SU-DHL-6 (cell line): ENCODE measurements around the gene PRR14.
"Not testable (repeated sequence)": the region's sequence is repeated elsewhere in the genome, so short reads cannot be mapped to it uniquely, and the experiment has no call there.

ENCODE experiments used
- H2AFZ ChIP-seq: fragments of 200-600 bp; sonication (generic); 2 replicates; pipeline ENCODE4 v1.6.1; 2014; ENCODE audit warnings: low read depth, mild to moderate bottlenecking, moderate library complexity, mixed read lengths, antibody characterized with exemption, low read length; ENCODE audit not compliant: severe bottlenecking
- H3F3A ChIP-seq: fragments of 200-600 bp; shearing (Covaris generic); 2 replicates; pipeline ENCODE4 v1.6.0; 2016; ENCODE audit warnings: antibody characterized with exemption, mild to moderate bottlenecking; ENCODE audit not compliant: insufficient read depth
- H3K27ac ChIP-seq: fragments of 200-600 bp; sonication (generic); 2 replicates; pipeline ENCODE4 v1.5.1; 2016; ENCODE audit warnings: low read depth, mild to moderate bottlenecking, low read length, moderate library complexity, mixed read lengths
- H3K27me3 ChIP-seq: fragments of 200-600 bp; sonication (generic), shearing (Covaris generic); 2 replicates; pipeline ENCODE4 v1.6.0; 2014; ENCODE audit warnings: mild to moderate bottlenecking, low read length
- H3K36me3 ChIP-seq: fragments of 200-600 bp; sonication (generic); 2 replicates; pipeline ENCODE4 v1.6.1; 2014; ENCODE audit warnings: mild to moderate bottlenecking, low read length, mixed read lengths
- H3K4me2 ChIP-seq: fragments of 300-600, 200-600 bp; shearing (Covaris generic), sonication (generic); 2 replicates; pipeline ENCODE4 v1.6.0; 2014; ENCODE audit warnings: low read length, low read depth, mild to moderate bottlenecking; ENCODE audit not compliant: poor library complexity, severe bottlenecking
- H3K4me3 ChIP-seq: fragments of 200-600 bp; sonication (generic); 2 replicates; pipeline ENCODE4 v1.5.1; 2014; ENCODE audit warnings: antibody characterized with exemption, low read length, mild to moderate bottlenecking, mixed read lengths; ENCODE audit not compliant: insufficient read depth, poor library complexity, severe bottlenecking
- H3K79me2 ChIP-seq: fragments of 200-600 bp; sonication (generic); 2 replicates; pipeline ENCODE4 v1.6.1; 2014; ENCODE audit warnings: mild to moderate bottlenecking, low read length, moderate library complexity; ENCODE audit not compliant: insufficient read depth
- H3K9ac ChIP-seq: fragments of 200-600 bp; sonication (generic); 2 replicates; pipeline ENCODE4 v1.7.0; 2014; ENCODE audit warnings: mild to moderate bottlenecking, low read length
- H3K9me2 ChIP-seq: fragments of 200-600 bp; sonication (generic); replicated peaks from 2 replicates; pipeline ENCODE4 v1.6.1; 2014; ENCODE audit warnings: low read length; ENCODE audit not compliant: insufficient read depth
- H3K9me3 ChIP-seq: fragments of 200-600 bp; sonication (generic); 2 replicates; pipeline ENCODE4 v1.6.1; 2014; ENCODE audit warnings: low read length, mixed read lengths; ENCODE audit not compliant: insufficient read depth
- H4K20me1 ChIP-seq: fragments of 200-600 bp; sonication (generic); 2 replicates; pipeline ENCODE4 v1.6.1; 2014; ENCODE audit warnings: low read depth, mild to moderate bottlenecking, antibody characterized with exemption, low read length, moderate library complexity, mixed read lengths
- CTCF ChIP-seq: fragments of 200-600 bp; sonication (generic); IDR thresholded peaks from one replicate; pipeline ENCODE4 v1.5.1; 2017; ENCODE audit warnings: antibody characterized with exemption, mild to moderate bottlenecking, low read length, moderate library complexity; ENCODE audit not compliant: insufficient read depth, poor library complexity, severe bottlenecking
- EZH2phosphoT487 ChIP-seq: fragments of 200-600 bp; sonication (generic), shearing (Covaris generic); conservative IDR thresholded peaks from 2 replicates; pipeline ENCODE4 v1.6.1; 2018; ENCODE audit warnings: mild to moderate bottlenecking, antibody characterized with exemption, low read length, moderate library complexity, mixed read lengths

Gene PRR14

GRCh38 chr16:30700491-30700890 lies 49.7 kb downstream of the PRR14 start:
- H3K36me3 ChIP-seq = peaks cover 30% of the 10 kb centered on the region

GRCh38 chr16:30700971-30701370 lies 50.2 kb downstream of the PRR14 start:
- Histone ChIP-seq H3K4me3 (no peak overlapping the region), H3K27me3 (no peaks in the 10 kb centered on the region), H3F3A (peaks cover 9% of the 10 kb centered on the region; the same call in 1 of the 2 replicates), H4K20me1 (no peaks in the 10 kb centered on the region), H3K4me2 (no peak overlapping the region), H3K9me3 (no peaks in the 10 kb centered on the region), H3K9ac (no peak overlapping the region), H2AFZ (no peak overlapping the region), H3K27ac (no peak overlapping the region), H3K79me2 (peaks cover 33% of the 10 kb centered on the region), H3K36me3 (peaks cover 32% of the 10 kb centered on the region), H3K9me2 (no peaks in the 10 kb centered on the region)
- TF ChIP-seq CTCF (no peak), EZH2phosphoT487 (no peak)

More at GRCh38 chr16:30700491-30700890, 49.7 kb downstream of the PRR14 start:
- H3F3A ChIP-seq = peaks cover 9% of the 10 kb centered on the region; the same call in 1 of the 2 replicates
- no peak overlapping the region for H3K27ac ChIP-seq
- no peak overlapping the region for H2AFZ ChIP-seq
- H3K9me3 ChIP-seq = no peaks in the 10 kb centered on the region
- no peaks in the 10 kb centered on the region for H3K27me3 ChIP-seq
- H4K20me1 ChIP-seq = no peaks in the 10 kb centered on the region
- no peak overlapping the region for H3K4me2 ChIP-seq
- no peak overlapping the region for H3K4me3 ChIP-seq
- TF ChIP-seq EZH2phosphoT487 (no peak), CTCF (no peak)
- no peaks in the 10 kb centered on the region for H3K9me2 ChIP-seq
- no peak overlapping the region for H3K9ac ChIP-seq
- H3K79me2 ChIP-seq = peaks cover 33% of the 10 kb centered on the region

- H3K79me2 ChIP-seq = peaks cover 33% of the 10 kb centered on the region
- peaks cover 50% of the 10 kb centered on the region for H3K36me3 ChIP-seq
- H3K9me3 ChIP-seq, H3K27ac ChIP-seq, H3K4me3 ChIP-seq, H3K4me2 ChIP-seq, H3K9me2 ChIP-seq, H3K27me3 ChIP-seq, H3K9ac ChIP-seq, H4K20me1 ChIP-seq, H3F3A ChIP-seq, H2AFZ ChIP-seq: not testable (repeated sequence)
Measured at GRCh38 chr16:30703071-30703470, 52.3 kb downstream of the PRR14 start.

- TF ChIP-seq CTCF (no peak), EZH2phosphoT487 (no peak)
- Histone ChIP-seq H3K27ac (no peak overlapping the region), H3K36me3 (peaks cover 51% of the 10 kb centered on the region), H3K79me2 (peaks cover 28% of the 10 kb centered on the region), H4K20me1 (peaks cover 6% of the 10 kb centered on the region; the same call in 1 of the 2 replicates), H3K9me2 (no peaks in the 10 kb centered on the region), H3F3A (peaks cover 9% of the 10 kb centered on the region; the same call in 1 of the 2 replicates), H3K27me3 (no peaks in the 10 kb centered on the region), H2AFZ (no peak overlapping the region), H3K4me3 (no peak overlapping the region), H3K4me2 (no peak overlapping the region), H3K9ac (no peak overlapping the region), H3K9me3 (no peaks in the 10 kb centered on the region)
Measured at GRCh38 chr16:30703971-30704370, 53.2 kb downstream of the PRR14 start.
